Astrocyte of the cerebellum (primary cell): ENCODE data around the gene JSRP1.
A peak's percentile ranks its signal among the peaks of the same experiment; 100 is the strongest.

ENCODE experiments used
- DNase-seq: peaks from one replicate; pipeline ENCODE4 v3.0.0-alpha.2; 2011; ENCODE audit warnings: low read depth
- H3K4me3 ChIP-seq: 2 replicates; pipeline ENCODE4 v1.5.1; 2011; ENCODE audit warnings: mild to moderate bottlenecking, low read depth, low read length, moderate library complexity
- CTCF ChIP-seq: IDR thresholded peaks from 2 replicates; pipeline ENCODE4 v1.5.1; 2012; ENCODE audit warnings: low read length, low read depth, moderate library complexity, mild to moderate bottlenecking; ENCODE audit errors: missing control alignments
- in situ Hi-C: cut with HindIII; loops from 2 replicates; pipeline ENCODE4 v1.10.0; 2017; ENCODE audit warnings: low sequenced_read_pairs

The JSRP1 gene

DNA sequence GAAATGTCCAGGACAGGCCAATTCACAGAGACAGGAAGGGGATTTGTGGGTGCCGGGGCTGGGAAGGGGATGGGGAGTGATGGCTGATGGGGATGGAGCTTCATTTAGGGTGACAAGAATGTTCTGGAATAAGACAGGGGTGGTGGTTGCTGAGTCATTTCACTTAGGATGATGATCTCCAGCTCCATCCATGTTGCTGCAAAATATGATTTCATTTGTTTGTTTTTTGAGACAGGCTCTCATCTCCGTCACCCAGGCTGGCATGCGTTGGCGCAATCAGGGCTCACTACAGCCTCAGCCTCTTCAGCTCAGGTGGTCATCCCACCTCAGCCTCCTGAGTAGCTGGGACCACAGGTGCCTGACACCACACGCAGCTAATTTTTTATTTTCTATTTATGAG is 3.1 kb upstream of the JSRP1 start:
- DNase-seq, result no peak
- in situ Hi-C loops, result no loop called here
- TF ChIP-seq CTCF, result no peak
- H3K4me3 ChIP-seq, result no peak overlapping the region

DNA sequence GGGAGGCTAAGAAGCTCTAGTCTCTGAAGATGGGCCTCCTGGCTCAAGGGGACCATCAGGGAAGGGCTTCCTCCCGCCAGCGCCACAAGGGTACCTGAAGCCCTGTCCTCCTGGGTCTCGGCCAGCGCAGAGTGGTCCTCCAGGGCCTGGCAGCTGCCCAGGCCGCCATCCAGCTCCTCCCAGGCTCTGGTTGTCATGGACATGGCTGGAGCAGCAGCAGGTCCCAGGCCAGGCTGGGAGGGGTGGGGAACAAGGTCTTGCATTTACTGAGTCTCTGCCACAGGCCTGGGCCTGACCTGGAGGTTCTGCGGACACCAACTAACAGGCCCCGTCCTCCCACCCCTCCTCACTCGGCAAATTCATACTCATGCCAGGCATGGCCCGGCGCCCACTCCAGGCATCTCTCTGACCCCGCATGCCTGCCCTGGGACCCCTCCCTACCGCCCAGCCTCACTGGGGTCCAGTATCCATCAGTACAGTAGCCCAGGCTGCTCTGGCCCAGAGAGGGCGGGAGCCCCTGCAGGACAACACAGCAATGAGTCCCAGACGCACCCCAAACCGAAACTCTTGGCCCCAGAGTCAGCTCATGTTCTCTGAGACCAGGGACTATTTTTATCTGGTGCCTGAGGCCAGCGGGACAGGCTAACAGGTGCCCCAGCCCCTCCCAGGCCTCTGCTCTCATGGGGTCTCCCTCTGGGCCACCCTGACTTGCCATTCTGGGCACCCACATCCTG is 938 bp downstream of the JSRP1 start:
- TF ChIP-seq CTCF, result no peak
- no peak for DNase-seq
- in situ Hi-C loops, result no loop called here
- no peak overlapping the region for H3K4me3 ChIP-seq

GRCh38 chr19:2254064-2254872 is 1.9 kb downstream of the JSRP1 start:
- DNase-seq, result no peak
- TF ChIP-seq CTCF, result peak; percentile 78
- H3K4me3 ChIP-seq, result no peak overlapping the region
- in situ Hi-C loops, result no loop called here

DNA sequence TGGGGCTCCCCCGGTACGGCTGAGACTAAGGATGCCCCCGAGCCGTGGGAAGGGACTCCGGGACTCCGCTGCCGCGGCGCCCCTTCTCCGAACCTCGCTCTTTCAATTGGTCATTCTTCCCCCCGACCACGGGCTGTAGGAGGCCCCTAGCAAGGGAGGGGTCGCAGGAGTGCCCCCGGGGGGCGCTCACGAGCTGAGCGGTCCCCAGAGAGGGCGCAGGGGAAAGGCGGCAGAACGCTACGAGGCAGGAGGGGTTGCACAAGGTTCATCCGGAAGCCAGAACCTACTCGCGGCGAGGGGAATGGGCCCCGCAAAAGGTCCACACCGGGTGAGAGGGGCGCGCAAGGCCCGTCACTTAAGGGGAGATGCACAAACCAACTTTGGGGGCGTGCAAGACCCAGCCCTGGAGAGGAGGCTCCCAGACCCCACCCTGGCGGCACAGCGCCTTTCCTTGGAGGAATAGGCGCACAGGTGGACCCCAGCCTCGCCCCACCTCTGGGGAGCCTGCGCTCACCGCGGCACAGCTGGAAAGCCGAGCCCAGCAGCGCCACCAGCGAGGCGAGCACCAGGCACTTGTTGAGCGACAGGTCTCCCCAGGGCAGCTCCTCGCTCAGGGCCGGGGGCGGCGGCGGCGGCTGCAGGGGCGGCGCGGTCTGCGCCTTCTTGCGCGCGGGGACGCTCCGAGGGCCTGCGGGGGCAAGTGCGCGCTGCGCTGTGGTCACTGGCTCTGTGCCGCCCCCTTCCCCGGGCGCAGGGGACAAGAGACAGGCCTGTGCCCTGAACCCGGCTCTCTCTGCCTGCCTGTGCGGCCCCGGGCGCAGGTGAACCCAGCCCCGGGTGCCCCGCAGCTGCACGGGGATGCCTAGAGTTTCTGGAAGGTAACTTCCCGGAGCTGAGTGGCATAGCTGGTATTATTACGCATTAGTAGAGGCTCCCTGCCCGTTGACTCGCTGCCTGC is 2.8 kb downstream of the JSRP1 start:
- TF ChIP-seq CTCF, result no peak
- in situ Hi-C loops, result no loop called here
- no peak for DNase-seq
- H3K4me3 ChIP-seq, result no peak overlapping the region

- H3K4me3 ChIP-seq, result no peak overlapping the region
- in situ Hi-C loops, result no loop called here
- DNase-seq, result no peak
- no peak for TF ChIP-seq CTCF
Measured at GRCh38 chr19:2252797-2253105, 3.5 kb downstream of the JSRP1 start.

- no peak for TF ChIP-seq CTCF
- no peak overlapping the region for H3K4me3 ChIP-seq
- in situ Hi-C loops, result no loop called here
- no peak for DNase-seq
Measured at GRCh38 chr19:2252055-2252796, 4.0 kb downstream of the JSRP1 start.
